Adipose tissue (tissue), 3 donors: ENCODE results near the gene BSG. TPM values are rescaled to one million over a fixed set of nuclear protein-coding genes. Genes with fewer than 3 reads are reported as not detected.

ENCODE experiments used
- H3K27ac ChIP-seq: one replicate; pipeline ENCODE4 v1.5.1; 2013; ENCODE audit warnings: low read depth, low read length
- WGBS, 3 donors: extraction: QIAGEN DNeasy Blood & Tissue Kit; methylation state at CpG; one replicate each; pipeline ENCODE4 v1.1.7; 2013; 5-methylcytosine and 5-hydroxymethylcytosine counted together
- polyA plus RNA-seq, 3 donors: library from polyadenylated mRNA; stranded (reverse); fragments of 200-250 nt; gene quantifications; one replicate each; pipeline ENCODE4 v1.2.3, GENCODE V29; 2013
- donor health status: healthy with polysubstance abuse.
- donor health status: Bipolar disorder and iron deficiency.
- donor health status: healthy.

The BSG gene
- polyA plus RNA-seq, 3 donors = 219 to 604 (median 353) TPM

DNA sequence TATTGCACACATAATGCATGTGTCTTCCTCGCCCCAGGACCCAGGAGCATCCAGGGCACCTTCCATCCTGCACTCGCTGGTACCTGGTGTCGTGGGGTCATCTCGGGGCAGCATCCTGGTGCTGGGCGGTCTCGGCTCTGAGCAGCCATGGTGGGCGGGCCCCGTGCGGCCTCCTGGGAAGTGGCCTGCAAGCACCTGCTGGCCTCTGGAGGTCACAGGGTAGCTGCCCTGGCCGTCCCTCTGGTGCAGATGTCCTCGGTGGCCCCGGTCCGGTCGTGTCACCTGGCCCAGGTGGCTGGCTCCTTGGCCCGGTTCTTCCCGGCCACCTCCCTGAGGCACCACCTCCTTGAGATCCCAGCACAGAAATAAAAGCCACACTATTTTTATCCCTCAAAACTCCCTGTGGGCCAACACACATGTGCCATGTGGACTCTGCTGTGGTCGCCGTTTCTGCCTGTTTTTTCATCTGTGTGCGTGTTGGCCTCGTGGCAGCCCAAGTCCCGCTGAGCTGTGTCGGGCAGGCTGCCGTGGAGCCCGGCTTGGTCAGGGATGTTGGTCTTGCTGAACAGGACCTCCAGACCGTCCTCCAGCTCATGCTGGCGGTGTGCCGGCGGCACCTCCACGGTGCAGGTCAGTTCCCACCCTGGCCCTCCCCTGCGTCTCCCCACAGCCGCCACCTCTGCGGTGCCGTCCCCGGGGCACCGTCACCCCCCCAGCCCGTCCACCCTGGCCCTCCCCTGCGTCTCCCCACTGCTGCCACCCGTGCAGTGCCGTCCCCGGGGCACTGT, 33.6 kb upstream of the BSG start:
- no peak overlapping the region for H3K27ac ChIP-seq
- 85 to 91% (median 89%) methylated on average over 39 to 40 of the region's 40 CpGs for WGBS, 3 donors

DNA sequence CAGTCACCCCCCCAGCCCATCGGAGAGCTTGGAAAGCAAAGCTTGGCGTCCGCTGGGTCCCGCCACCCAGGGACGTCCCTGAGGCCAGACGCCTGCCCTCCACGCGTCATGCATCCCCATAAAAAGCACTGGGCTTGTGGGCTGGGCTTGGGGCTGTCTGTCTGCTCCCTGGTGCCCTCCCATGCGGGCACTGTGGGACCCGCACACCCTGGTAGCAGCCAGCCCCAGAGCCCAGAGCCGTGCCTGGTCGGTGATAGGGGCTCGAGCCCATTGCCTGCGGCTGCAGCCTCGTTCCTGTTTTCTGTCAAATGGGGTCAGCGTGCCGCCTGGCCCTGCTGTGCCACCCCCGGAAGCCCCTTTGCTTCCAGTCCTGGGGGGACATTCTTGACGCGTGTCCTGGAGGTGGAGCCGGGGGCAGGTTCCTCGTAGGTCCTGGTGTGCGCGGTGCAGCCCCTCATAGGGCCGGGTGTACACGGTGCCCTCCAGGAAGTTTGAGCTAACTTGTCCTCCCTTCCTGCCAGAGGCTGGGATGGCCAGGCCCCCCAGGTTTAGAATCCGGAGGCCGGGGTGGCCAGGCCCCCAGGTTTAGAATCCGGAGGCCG, 32.9 kb upstream of the BSG start:
- 88 to 94% (median 90%) methylated on average over 29 to 30 of the region's 30 CpGs for WGBS, 3 donors
- H3K27ac ChIP-seq = no peak overlapping the region

DNA sequence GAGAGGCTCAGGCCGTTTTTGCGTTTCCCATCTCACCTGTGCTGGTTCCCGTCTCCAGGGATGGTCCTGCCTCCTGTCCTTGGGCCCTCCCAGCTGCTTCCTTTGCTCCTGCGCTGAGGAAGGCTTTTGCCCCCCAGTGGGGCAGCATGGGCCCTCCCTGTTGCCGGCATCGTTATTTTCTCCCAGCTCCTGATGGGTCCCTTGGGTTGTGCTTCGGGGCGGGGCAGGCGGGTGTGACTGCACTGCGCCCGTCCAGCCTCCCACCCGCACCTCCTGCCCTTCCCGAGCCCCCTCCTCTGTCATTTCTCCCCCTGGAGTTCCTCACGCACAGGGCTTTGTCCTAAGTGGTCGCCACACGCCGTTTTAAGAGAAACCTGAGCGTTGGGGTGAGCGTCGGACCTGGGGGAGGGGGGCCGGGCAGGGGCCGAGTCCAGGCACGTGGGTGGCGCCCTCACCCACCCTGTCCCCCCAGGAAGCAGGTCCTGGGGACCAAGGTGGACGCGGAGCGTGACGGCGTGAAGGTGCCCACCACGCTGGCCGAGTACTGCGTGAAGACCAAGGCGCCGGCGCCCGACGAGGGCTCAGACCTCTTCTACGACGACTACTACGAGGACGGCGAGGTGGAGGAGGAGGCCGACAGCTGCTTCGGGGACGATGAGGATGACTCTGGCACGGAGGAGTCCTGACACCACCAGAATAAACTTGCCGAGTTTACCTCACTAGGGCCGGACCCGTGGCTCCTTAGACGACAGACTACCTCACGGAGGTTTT, 31.3 kb upstream of the BSG start:
- H3K27ac ChIP-seq = no peak overlapping the region
- WGBS, 3 donors = 89 to 91% (median 89%) methylated on average over 46 to 51 of the region's 51 CpGs

DNA sequence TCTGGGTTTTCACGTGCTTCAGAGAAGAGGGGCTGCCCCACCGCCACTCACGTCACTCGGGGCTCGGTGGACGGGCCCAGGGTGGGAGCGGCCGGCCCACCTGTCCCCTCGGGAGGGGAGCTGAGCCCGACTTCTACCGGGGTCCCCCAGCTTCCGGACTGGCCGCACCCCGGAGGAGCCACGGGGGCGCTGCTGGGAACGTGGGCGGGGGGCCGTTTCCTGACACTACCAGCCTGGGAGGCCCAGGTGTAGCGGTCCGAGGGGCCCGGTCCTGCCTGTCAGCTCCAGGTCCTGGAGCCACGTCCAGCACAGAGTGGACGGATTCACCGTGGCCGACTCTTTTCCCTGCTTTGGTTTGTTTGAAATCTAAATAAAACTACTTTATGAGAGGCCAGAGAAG, 30.7 kb upstream of the BSG start:
- H3K27ac ChIP-seq = no peak overlapping the region
- 89 to 94% (median 93%) methylated on average over 25 to 26 of the region's 26 CpGs for WGBS, 3 donors

DNA sequence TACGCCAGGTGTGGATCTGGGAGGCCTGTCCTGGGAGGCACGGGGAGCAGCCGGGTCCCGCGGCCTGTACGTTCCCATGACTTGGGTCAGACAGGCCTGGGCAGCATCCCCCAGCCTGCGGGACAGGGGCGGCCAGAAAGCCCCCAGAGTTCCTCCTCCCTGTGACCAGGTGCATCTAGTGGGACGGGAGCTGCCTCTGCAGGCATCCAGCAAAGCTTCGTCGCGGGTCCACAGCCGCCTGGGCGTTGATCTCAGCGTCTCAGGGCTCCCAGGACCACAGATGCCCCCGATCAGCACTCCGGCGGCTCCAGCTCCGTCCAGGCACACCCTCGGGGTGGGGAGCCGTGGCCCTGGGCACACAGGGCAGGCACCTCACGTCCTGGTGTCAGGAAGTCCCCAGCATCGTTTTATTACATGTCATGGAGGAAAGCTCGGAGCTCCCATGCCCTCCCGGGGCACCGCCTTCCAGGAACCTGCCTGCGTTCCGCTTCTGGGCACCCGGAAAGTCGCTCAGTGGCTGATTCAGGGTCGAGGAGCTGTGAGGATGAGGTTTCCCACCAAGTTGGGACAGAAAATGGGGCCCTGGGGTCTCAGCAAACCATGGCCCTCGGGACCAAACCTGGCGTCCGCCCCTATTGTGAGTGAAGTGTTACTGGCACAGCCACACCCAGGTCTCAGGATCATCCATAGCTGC, 30.1 kb upstream of the BSG start:
- 88 to 92% (median 91%) methylated on average over 32 to 34 of the region's 34 CpGs for WGBS, 3 donors
- no peak overlapping the region for H3K27ac ChIP-seq

DNA sequence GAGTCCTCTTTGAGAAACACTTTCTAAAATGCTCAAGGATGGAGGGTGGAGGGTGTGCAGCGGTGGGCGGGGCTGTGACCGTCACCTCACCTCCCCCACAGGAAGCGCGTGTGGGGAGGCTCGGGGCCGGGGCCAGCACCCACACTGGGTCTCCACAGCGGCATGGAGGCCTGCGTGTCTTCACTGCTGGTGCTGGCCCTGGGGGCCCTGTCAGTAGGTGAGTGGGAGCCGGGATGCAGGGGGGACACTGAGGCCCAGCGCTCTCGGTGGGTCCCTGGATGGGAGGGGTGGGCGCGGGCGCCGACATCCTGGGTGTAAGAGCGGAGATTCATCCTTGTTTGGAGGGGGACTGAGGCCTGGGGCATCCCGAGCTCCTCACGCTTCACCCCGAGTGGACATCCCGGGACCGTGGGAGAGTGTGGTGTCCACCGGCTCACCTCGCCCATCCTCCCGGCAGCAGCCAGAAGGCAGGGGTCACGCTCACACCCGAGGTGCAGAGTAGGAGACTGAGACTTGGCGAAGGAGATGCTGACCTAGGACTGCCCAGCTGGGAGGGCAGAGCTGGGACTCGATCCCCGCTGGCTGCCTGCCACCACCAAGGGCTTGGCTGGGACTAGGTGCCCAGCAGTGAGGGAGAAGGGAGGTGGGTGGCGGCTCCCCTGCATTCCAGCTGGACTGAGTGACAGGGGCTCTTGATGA, 28.3 kb upstream of the BSG start, which contains the start of gene GZMM:
GZMM (plus strand) TSS at position 144 of the 699 bp plus-strand sequence; CDS start at position 163, 19 bp downstream.
- WGBS, 3 donors = 49 to 54% (median 52%) methylated on average over 25 to 31 of the region's 31 CpGs
- no peak within 1 kb of the TSS for H3K27ac ChIP-seq

DNA sequence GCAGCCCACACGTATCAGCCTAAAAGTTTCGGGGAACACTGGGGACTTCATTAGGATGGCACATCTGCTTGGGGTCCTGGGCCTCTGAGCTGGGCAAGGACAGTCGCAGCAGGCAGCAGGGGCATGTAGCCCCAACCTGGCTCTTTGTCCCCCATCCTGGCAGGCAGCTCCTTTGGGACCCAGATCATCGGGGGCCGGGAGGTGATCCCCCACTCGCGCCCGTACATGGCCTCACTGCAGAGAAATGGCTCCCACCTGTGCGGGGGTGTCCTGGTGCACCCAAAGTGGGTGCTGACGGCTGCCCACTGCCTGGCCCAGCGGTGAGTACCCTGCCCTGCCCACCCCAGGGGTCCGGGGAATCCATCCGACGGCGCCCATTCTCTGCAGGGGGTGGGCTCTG, 25.3 kb upstream of the BSG start:
- 87 to 91% (median 91%) methylated on average over 15 of the region's 15 CpGs for WGBS, 3 donors
- no peak overlapping the region for H3K27ac ChIP-seq

DNA sequence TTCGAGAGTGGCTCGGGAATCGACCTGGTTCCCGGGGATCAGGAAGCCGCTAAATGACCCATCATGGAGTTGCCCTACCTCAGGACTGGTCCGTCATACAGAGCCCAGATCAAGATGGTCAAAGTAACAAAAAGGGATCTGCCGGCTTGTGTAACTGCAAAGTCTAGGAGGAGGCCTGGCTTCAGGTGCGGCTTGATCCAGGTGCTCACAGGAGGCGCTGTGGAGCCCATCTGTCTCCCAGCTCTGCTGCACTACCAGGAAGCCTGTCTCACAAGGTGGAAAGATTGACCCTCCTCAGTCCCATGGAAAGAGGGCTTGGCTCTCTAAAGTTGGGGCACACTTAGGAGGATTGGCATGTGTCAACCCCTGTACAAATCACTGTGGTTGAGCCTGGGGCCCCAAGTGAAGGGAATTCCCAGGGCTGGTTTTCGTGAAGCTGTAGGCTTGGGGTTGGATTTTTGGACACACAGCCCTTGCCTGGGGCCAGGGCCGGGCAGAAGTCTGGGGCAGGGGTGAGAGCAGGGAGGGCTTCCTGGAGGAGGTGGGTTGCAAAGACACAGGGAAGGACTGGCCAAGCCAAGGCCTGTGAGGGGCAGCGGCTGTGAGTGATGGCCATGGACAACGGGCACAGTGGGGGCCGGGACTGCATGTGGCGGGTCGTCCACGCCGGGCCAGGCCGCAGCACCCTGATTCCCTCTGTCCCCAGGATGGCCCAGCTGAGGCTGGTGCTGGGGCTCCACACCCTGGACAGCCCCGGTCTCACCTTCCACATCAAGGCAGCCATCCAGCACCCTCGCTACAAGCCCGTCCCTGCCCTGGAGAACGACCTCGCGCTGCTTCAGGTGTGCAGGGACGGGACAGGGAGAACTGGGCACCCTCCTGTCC, 24.3 kb upstream of the BSG start:
- WGBS, 3 donors = 85 to 88% (median 87%) methylated on average over 19 to 26 of the region's 26 CpGs
- no peak overlapping the region for H3K27ac ChIP-seq

DNA sequence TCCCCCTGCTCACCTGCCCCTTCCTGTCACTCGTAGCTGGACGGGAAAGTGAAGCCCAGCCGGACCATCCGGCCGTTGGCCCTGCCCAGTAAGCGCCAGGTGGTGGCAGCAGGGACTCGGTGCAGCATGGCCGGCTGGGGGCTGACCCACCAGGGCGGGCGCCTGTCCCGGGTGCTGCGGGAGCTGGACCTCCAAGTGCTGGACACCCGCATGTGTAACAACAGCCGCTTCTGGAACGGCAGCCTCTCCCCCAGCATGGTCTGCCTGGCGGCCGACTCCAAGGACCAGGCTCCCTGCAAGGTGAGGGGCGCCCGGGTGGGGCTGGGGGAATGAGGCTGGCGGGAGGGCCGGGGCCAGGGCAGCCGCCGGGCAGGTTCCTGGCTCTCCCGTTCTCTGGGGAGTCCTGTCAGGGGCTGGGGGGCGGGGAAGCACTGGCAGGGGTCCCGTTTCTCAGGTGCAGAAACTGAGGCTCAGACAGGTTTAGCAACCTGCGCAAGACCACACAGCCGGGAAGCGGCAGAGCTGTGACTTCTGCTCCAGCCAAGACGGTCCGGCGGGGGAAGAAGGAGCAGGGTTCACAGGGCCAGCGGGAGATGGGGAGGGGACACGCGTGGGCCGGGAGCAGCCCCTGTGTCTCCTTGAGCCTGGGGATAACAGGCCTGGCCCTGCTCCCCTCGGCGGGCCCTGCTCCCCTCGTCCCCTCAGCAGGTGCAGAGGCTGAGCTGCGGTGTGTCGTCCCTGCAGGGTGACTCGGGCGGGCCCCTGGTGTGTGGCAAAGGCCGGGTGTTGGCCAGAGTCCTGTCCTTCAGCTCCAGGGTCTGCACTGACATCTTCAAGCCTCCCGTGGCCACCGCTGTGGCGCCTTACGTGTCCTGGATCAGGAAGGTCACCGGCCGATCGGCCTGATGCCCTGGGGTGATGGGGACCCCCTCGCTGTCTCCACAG, 23.2 kb upstream of the BSG start:
- WGBS, 3 donors = 73 to 78% (median 74%) methylated on average over 45 to 52 of the region's 52 CpGs
- H3K27ac ChIP-seq = no peak overlapping the region

DNA sequence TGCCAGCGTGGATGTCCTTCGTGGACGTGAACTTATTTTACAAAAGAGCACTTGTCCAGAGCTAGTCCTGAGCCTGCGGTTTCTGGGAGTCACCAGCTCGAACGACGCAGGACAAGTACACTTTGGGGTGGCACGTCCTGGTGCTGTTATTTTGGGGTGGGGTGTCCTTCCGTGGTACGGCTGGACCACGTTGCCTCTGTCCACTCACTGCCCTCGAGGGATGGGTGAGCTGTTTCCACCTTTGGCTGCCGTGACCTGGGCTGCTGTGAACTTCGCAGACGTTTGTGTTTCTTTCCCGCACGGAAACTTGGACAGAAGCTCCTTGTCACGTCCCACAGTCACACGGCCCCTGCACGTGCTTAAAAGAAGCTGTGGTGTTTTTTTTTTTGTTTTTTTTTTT, 17.6 kb upstream of the BSG start:
- 65 to 72% (median 69%) methylated on average over 20 of the region's 20 CpGs for WGBS, 3 donors
- H3K27ac ChIP-seq = no peak overlapping the region

DNA sequence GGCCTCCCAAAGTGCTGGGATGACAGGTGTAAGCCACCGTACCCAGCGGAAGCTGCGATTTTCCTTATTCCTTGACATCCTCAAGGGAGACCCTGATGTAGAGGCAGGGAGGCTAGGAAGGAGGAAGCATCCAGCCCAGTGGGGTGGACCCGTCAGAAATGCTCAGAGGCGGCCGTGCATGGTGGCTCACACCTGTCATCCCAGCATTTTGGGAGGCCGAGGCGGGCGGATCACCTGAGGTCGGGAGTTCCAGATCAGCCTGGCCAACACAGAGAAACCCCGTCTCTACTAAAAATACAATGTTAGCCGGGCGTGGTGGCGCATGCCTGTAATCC, 17.0 kb upstream of the BSG start:
- no peak overlapping the region for H3K27ac ChIP-seq
- 86 to 91% (median 87%) methylated on average over 14 of the region's 14 CpGs for WGBS, 3 donors

DNA sequence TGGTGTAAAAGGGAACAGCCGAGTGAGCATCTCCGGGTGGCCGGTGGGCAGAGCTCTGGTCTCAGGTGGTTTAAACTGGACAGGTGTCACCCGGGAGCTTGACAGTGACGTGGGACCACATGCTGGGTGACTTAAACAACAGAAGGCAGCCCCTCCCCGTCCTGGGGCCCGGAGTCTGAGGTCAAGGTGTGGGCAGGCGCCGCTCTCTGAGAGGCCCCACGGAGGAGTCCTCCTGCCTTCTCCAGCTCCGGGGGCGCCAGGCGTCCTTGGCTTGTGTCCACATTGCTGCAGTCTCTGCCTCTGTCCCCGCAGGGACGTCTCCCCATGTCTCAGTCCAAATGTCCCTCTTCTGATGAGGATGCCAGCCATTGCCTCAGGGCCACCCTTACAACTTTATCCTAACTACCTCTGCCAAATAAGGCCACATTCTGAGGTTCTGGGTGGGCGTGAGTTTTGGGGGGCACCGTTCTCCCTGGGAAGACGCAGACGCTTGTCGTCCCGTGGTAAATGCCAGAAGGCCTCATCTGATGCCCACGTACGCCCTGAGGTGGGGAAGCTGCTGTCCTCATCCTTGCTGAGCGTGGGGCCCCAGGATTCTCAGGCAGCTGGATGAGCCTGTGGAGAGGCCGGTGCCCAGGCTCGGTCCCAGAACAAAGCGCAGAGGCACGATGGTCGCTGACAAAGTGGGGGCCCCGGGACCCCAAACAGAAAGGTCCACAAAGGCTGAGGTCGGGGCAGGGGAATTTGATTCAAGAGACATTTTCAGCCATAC, 15.6 kb upstream of the BSG start:
- 67 to 82% (median 79%) methylated on average over 28 to 31 of the region's 31 CpGs for WGBS, 3 donors

DNA sequence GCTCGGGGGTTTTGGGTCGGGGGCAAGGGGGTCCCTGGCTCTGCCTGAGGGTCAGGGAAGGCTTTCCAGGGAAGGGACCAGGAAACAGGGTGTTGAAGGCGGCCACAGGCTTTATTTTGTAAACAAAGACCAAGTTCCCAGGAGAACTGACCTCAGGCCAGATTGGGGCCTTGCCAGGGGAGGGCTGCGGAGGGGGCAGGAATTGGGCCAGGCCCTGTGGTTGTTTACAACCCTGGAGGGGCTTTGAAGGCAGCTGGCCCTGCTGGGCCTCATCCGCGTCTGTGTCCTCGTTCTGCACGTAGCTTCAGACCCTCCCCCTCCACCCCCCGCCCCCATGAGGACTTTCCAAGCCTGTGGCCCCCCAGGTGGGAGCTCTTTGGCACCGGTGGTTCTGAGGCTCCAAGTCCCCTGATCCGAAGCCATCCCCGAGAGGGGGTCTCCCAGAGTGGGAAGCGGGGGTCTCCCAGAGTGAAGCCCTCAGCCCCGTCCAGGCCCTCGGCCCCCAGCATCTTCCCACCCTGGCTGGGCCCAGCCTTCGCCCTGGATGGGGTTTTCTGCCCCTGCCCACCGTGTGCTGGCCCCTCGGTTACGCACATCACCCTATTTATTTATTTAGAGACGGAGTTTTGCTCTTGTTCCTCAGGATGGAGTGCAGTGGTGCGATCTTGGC, 13.5 kb upstream of the BSG start:
- H3K27ac ChIP-seq = no peak overlapping the region
- 51 to 59% (median 53%) methylated on average over 21 of the region's 21 CpGs for WGBS, 3 donors

More for the DNA sequence above, 15.6 kb upstream of the BSG start:
- H3K27ac ChIP-seq = no peak overlapping the region

DNA sequence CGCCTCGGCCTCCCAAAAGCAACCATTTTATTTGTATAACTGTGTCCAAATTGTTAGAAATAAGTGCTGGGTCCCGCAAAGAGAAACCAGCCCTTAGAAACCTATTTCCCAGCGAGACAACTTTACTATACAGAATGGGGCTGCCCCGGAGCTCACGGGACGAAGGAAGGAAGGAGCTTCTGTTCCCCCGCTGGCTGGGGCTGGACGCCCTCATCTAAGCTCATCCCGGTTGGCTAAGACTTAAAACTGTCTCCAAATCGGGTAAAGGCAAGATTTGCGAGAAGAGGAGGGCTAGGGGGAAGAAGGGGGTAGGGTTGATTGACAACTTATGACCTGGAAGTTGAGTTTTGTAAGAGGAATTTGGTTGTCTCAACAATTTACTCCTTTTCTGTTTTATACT, 12.3 kb upstream of the BSG start:
- WGBS, 3 donors = 71 to 75% (median 72%) methylated on average over 12 of the region's 12 CpGs

DNA sequence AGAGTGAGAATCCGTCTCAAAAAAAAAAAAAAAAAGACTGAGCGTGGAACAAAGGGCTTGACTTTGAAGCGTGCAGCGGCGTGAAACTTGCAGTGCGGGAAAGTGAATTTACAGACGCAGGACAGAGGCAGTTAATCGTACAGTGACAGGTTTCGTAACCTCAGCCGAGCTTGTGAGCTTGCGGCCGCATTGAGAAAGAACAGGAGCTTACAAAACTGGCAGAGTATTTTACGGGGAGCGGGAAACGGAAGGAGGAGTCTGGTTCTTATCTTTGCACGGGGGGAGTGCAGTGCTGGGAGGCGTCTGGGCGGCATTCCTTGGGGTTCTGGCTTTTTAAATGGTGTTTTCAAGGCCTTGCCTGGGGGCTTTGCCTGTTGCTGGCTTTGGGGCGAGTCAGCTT, 6.0 kb upstream of the BSG start:
- WGBS, 3 donors = 28 to 63% (median 44%) methylated on average over 15 to 19 of the region's 19 CpGs
- H3K27ac ChIP-seq = no peak overlapping the region

More for the DNA sequence above, 12.3 kb upstream of the BSG start:
- H3K27ac ChIP-seq = no peak overlapping the region
